Measurements from ENCODE around the gene AHR.
"Not testable (repeated sequence)": the region's sequence is repeated elsewhere in the genome, so short reads cannot be mapped to it uniquely, and the experiment has no call there.

AHR gene

GRCh38 chr7:17342756-17343155 lies 44.3 kb downstream of the AHR start:
- no peak overlapping the region for H3K4me3 ChIP-seq (ENCODE audit: control insufficient read depth, low read depth, low read length)
- no peak for TF ChIP-seq CTCF (conservative IDR thresholded peaks at IDR 0.05; ENCODE audit: control insufficient read depth, insufficient read depth, low read depth, low read length)
- no peak for DNase-seq (ENCODE audit: low read depth)

- DNase-seq (ENCODE audit: low read depth), result no peak
- no peak for TF ChIP-seq CTCF (conservative IDR thresholded peaks at IDR 0.05; ENCODE audit: control insufficient read depth, insufficient read depth, low read depth, low read length)
- H3K4me3 ChIP-seq (ENCODE audit: control insufficient read depth, low read depth, low read length), result no peak overlapping the region
Observed at GRCh38 chr7:17347401-17347800, 48.9 kb downstream of the AHR start.

DNA sequence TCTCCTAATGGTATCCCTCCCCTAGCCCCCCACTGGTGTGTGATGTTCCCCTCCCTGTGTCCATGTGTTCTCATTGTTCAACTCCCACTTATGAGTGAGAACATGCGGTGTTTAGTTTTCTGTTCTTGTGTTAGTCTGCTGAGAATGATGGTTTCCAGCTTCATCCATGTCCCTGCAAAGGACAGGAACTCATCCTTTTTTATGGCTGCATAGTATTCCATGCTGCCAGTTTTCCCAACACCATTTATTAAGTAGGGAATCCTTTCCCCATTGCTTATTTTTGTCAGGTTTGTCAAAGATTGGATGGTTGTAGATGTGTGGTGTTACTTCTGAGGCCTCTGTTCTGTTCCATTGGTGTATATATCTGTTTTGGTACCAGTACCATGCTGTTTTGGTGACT lies 50.5 kb downstream of the AHR start:
- H3K4me3 ChIP-seq (ENCODE audit: control insufficient read depth, low read depth, low read length); DNase-seq (ENCODE audit: low read depth): not testable (repeated sequence)

DNA sequence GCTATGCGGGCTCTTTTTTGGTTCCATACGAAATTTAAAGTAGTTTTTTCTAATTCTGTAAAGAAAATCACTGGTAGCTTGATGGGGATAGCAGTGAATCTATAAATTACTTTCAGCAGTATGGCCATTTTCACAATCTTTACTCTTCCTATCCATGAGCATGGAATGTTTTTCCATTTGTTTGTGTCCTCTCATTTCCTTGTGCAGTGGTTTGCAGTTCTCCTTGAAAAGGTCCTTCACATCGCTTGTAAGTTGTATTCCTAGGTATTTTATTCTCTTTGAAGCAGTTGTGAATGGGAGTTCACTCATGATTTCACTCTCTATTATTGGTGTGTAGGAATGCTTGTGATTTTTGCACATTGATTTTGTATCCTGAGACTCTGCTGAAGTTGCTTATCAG lies 51.9 kb downstream of the AHR start:
- H3K4me3 ChIP-seq (ENCODE audit: control insufficient read depth, low read depth, low read length); DNase-seq (ENCODE audit: low read depth): not testable (repeated sequence)

GRCh38 chr7:17353650-17354419 lies 55.4 kb downstream of the AHR start:
- DNase-seq (ENCODE audit: low read depth); H3K4me3 ChIP-seq (ENCODE audit: control insufficient read depth, low read depth, low read length): not testable (repeated sequence)

- H3K4me3 ChIP-seq (ENCODE audit: control insufficient read depth, low read depth, low read length), result no peak overlapping the region
- no peak for TF ChIP-seq CTCF (conservative IDR thresholded peaks at IDR 0.05; ENCODE audit: control insufficient read depth, insufficient read depth, low read depth, low read length)
- no peak for DNase-seq (ENCODE audit: low read depth)
Observed at GRCh38 chr7:17354473-17354872, 56.0 kb downstream of the AHR start.

DNA sequence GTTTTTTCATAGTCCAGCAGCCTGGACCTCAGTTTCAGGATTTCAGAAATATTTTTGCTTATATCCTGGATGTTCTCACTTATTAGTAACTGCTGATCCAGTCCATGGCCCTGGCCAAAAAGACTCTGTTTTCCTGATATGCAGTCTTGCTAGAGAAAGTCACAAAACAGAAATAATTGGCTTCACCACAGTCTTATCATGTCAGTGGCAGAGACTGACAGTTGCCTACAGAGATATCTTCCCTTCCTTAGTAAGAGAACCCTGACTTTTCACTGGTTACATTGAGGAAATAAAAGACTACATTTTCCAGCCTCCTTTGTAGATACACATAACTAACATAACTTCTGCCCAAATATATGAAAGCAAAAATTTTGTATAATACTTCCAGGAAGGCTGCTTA lies 56.6 kb downstream of the AHR start:
- no peak overlapping the region for H3K4me3 ChIP-seq (ENCODE audit: control insufficient read depth, low read depth, low read length)
- DNase-seq (ENCODE audit: low read depth), result no peak
- TF ChIP-seq CTCF (conservative IDR thresholded peaks at IDR 0.05; ENCODE audit: control insufficient read depth, insufficient read depth, low read depth, low read length), result no peak

DNA sequence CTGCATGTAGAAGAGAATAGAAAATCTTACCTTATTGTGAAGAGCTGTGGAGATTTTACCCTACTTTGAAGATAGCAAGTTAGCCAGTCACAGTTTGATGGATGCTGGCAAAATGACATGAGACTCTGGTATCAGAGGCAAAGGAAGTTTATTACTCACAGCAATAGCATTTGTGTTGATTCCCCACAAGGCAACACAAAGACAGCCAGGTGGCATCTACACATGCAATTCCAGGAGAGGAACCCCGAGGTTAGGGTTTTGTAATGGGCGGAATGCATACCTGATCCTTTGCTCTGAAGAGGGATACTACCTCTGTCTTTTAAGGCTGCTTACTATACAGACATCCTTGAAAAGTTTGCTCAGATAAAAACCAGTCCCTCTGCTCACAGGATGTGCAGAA lies 59.5 kb downstream of the AHR start:
- no peak for DNase-seq (ENCODE audit: low read depth)
- no peak for TF ChIP-seq CTCF (conservative IDR thresholded peaks at IDR 0.05; ENCODE audit: control insufficient read depth, insufficient read depth, low read depth, low read length)
- no peak overlapping the region for H3K4me3 ChIP-seq (ENCODE audit: control insufficient read depth, low read depth, low read length)
